Osteoblast (primary cell): Measurements from ENCODE around the gene HDDC2. TPM values are rescaled to one million over a fixed set of nuclear protein-coding genes. Genes with fewer than 3 reads are reported as not detected.

ENCODE experiments used
- DNase-seq: peaks from one replicate; pipeline ENCODE4 v3.0.0; 2011; ENCODE audit warnings: low spot score, mixed read lengths; ENCODE audit not compliant: insufficient read length; ENCODE audit errors: missing footprints
- H2AFZ ChIP-seq: 2 replicates; pipeline ENCODE4 v1.6.0; 2011; ENCODE audit warnings: mild to moderate bottlenecking, low read length
- H3K27ac ChIP-seq: 2 replicates; pipeline ENCODE4 v1.5.1; 2011; ENCODE audit warnings: mild to moderate bottlenecking, low read depth, low read length, moderate library complexity
- H3K27me3 ChIP-seq: 2 replicates; pipeline ENCODE4 v1.6.0; 2012; ENCODE audit warnings: mild to moderate bottlenecking, control low read depth, inconsistent platforms, low read length, moderate library complexity; ENCODE audit not compliant: insufficient read depth
- H3K36me3 ChIP-seq: 2 replicates; pipeline ENCODE4 v1.5.1; 2011; ENCODE audit warnings: mild to moderate bottlenecking, low read length, control low read depth, moderate library complexity; ENCODE audit not compliant: insufficient read depth
- H3K4me1 ChIP-seq: 2 replicates; pipeline ENCODE4 v1.5.1; 2011; ENCODE audit warnings: mild to moderate bottlenecking, low read length, control low read depth, moderate library complexity; ENCODE audit not compliant: insufficient read depth
- H3K4me2 ChIP-seq: 2 replicates; pipeline ENCODE4 v1.6.0; 2011; ENCODE audit warnings: mild to moderate bottlenecking, low read length; ENCODE audit not compliant: insufficient read depth
- H3K4me3 ChIP-seq: fragments of 200-600 bp; sonication (generic); 3 replicates; pipeline ENCODE4 v1.5.1; 2012; ENCODE audit warnings: mild to moderate bottlenecking, low read length, inconsistent platforms; ENCODE audit not compliant: insufficient read depth
- H3K79me2 ChIP-seq: 2 replicates; pipeline ENCODE4 v1.6.0; 2012; ENCODE audit warnings: mild to moderate bottlenecking, low read length, control low read depth, inconsistent platforms; ENCODE audit not compliant: insufficient read depth
- H3K9me3 ChIP-seq: 2 replicates; pipeline ENCODE4 v1.5.1; 2011; ENCODE audit warnings: low read depth, low read length, control low read depth
- H4K20me1 ChIP-seq: 2 replicates; pipeline ENCODE4 v1.6.0; 2012; ENCODE audit warnings: mild to moderate bottlenecking, low read length, control low read depth; ENCODE audit not compliant: insufficient read depth
- total RNA-seq: library from RNA; depleted of rRNA; stranded (reverse); fragments of >200 nt; gene quantifications from 2 replicates; pipeline ENCODE4 v1.2.3, GENCODE V29; 2012
- TF ChIP-seq, protein P1 (sequence below): IDR thresholded peaks from 2 replicates; pipeline ENCODE4 v1.5.1; 2011; ENCODE audit warnings: mild to moderate bottlenecking, low read depth, low read length, moderate library complexity; ENCODE audit errors: extremely low read depth

The HDDC2 gene
- total RNA-seq, 1 donor, result 71.3 TPM

DNA sequence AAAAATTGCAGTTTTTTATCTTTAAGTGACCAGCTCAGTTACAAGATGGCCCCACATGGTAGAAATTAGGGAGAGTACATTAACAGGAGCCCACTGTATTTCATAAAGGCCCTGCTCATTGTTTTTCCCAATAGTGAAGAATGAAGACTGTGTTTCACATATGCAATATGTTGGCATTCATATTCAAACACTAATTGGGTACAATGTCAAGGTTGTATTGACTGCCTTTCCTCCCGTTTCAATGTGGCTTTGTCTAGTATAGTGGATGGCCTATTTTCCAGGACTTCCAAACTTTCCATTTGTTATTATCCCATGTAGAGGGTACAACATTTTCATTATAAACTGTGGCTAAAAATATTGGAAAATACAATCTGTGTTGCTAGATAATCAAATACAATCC is 51.3 kb downstream of the HDDC2 start:
- Histone ChIP-seq H3K4me2 (no peak overlapping the region), H3K36me3 (no peaks in the 10 kb centered on the region), H3K27ac (no peak overlapping the region), H3K4me1 (peaks cover 36% of the 10 kb centered on the region), H2AFZ (no peak overlapping the region), H3K4me3 (no peak overlapping the region), H4K20me1 (no peaks in the 10 kb centered on the region), H3K9me3 (no peaks in the 10 kb centered on the region), H3K79me2 (no peaks in the 10 kb centered on the region), H3K27me3 (no peaks in the 10 kb centered on the region)
- no peak for DNase-seq
- TF ChIP-seq, protein P1, sequence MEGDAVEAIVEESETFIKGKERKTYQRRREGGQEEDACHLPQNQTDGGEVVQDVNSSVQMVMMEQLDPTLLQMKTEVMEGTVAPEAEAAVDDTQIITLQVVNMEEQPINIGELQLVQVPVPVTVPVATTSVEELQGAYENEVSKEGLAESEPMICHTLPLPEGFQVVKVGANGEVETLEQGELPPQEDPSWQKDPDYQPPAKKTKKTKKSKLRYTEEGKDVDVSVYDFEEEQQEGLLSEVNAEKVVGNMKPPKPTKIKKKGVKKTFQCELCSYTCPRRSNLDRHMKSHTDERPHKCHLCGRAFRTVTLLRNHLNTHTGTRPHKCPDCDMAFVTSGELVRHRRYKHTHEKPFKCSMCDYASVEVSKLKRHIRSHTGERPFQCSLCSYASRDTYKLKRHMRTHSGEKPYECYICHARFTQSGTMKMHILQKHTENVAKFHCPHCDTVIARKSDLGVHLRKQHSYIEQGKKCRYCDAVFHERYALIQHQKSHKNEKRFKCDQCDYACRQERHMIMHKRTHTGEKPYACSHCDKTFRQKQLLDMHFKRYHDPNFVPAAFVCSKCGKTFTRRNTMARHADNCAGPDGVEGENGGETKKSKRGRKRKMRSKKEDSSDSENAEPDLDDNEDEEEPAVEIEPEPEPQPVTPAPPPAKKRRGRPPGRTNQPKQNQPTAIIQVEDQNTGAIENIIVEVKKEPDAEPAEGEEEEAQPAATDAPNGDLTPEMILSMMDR, result no peak

DNA sequence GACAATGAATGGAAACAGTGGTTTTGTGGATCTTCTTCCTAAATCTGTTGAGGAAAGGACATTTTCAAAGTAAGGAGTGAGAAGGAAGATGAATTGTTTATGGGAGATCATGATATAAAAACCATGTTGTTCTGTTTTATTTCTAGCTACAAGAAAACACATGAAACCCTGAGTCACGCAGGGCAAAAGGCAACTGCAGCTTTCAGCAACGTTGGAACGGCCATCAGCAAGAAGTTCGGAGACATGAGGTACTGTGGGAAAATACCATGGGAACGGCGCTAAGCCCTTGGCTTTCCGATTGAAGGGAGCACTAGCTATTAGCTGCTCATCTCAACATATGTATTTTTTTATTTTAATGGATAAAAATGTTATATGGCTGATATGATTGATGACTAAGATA is 53.6 kb downstream of the HDDC2 start:
- H2AFZ ChIP-seq, result no peak overlapping the region

DNA sequence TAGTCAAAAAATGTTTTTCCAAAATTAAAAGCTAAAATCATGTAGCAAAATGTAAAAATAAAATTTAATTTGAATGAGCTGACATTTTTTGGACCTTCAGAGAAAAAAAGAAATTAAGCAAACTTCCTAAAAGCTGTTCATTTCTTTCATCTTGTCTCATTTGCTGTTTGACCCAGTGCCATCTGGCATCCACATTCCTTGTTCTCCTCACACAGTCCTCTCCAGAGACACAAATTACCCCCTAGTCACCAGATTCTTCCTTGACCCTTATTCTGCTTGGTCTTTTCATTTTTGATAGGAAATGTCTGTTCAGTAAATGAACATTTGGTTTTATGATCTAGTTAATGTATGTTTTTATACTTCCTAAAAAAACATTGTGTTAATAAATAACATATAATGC is 55.2 kb downstream of the HDDC2 start:
- Histone ChIP-seq H3K36me3 (no peaks in the 10 kb centered on the region), H3K27me3 (no peaks in the 10 kb centered on the region), H3K79me2 (no peaks in the 10 kb centered on the region), H3K4me3 (no peak overlapping the region), H2AFZ (no peak overlapping the region), H4K20me1 (no peaks in the 10 kb centered on the region), H3K27ac (no peak overlapping the region), H3K9me3 (no peaks in the 10 kb centered on the region), H3K4me2 (no peak overlapping the region), H3K4me1 (peaks cover 10% of the 10 kb centered on the region)
- TF ChIP-seq, protein P1, result no peak
- DNase-seq, result no peak

More for the DNA sequence above, 53.6 kb downstream of the HDDC2 start:
- Histone ChIP-seq H3K27me3 (no peaks in the 10 kb centered on the region), H4K20me1 (no peaks in the 10 kb centered on the region), H3K4me3 (no peak overlapping the region), H3K9me3 (no peaks in the 10 kb centered on the region), H3K27ac (no peak overlapping the region), H3K79me2 (no peaks in the 10 kb centered on the region), H3K4me1 (peaks cover 25% of the 10 kb centered on the region), H3K4me2 (no peak overlapping the region), H3K36me3 (no peaks in the 10 kb centered on the region)
- no peak for DNase-seq
- TF ChIP-seq, protein P1, result no peak

DNA sequence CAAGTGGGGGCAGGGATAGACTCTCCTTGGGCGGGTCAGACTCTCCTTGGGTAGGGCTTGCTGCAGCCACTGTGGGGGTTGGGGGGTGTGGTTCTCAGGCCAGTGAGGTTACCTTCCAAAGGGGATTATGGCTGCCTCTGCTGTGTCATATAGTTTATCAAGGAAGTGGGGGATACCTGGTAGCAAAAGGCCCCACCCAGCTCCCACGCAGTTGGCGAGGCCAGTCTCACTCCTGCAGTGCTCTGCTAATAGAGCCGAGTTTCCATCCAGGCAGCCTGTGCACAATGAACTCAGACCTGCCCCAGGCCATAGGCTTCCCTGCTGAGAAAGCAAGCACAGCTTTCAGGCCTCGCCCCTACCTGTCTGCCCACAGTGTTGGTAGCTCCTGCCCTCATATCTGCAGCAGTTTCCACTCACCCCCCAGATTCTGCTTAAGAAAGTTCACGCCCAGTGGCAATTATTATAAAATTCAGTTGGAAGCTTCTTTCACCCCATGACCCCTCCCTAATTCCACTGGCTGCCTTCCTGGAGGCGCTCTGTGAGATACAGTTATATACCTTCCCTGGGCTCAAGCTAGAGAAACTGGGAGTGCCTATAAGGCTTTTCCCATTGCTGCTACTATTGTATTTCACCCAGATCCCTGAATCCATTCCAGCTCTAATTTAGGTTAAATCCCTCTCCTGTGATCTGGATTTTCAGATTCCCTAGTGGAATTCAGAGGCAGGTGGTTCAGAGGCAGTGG is 56.1 kb downstream of the HDDC2 start:
- no peaks in the 10 kb centered on the region for H3K79me2 ChIP-seq
- no peaks in the 10 kb centered on the region for H4K20me1 ChIP-seq
- no peaks in the 10 kb centered on the region for H3K9me3 ChIP-seq
- TF ChIP-seq, protein P1, result no peak
- no peaks in the 10 kb centered on the region for H3K36me3 ChIP-seq
- DNase-seq, result no peak
- no peak overlapping the region for H3K27ac ChIP-seq
- H3K27me3 ChIP-seq, result no peaks in the 10 kb centered on the region
- no peak overlapping the region for H3K4me3 ChIP-seq
- H2AFZ ChIP-seq, result no peak overlapping the region
- H3K4me2 ChIP-seq, result no peak overlapping the region
- peaks cover 5% of the 10 kb centered on the region for H3K4me1 ChIP-seq
